ENCODE data around the gene ENPP6.
"Not testable (repeated sequence)": the region's sequence is repeated elsewhere in the genome, so short reads cannot be mapped to it uniquely, and the experiment has no call there.

The ENPP6 gene

DNA sequence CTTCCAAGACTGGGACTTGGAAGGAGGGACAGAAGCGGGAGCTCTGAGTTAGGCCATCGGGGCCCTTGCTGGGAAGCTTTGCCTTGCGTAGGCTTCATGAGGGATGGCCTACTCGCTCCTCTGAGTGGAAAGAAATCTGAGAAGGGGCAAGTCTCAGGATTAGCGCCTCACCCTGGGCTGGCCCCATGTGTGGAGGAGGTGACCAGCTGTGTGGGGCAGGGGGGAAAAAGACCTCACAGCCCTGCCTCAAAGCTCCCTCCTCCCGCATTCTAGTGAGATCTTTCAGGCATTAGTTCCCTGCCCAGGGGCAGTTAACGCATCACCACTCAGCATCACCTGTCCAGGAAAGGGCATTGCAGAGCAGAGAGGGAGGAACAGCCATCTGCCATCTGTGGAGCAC is 156.1 kb downstream of the ENPP6 start:
- DNase-seq (ENCODE audit: low read depth in 2 of 2), result no peak

DNA sequence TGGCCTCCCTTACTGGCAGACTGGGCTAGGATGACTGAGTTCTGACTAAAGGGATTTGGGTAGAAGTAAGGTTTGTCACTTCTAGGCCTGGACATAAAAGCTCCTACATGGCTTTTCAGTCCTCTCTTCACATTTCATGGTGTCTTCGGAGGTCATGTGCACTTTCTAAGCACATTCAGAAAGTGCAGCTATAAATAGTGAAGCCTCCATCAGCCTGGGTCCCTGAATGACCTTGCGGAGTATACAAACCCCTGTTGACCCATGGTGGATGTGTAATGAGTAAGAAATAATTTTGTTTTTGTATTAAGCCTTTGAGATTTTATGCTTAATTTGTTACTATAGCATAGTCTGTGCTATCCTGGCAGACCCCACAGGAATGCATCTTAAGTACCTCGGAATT is 158.6 kb downstream of the ENPP6 start:
- DNase-seq (ENCODE audit: low read depth in 2 of 2), result no peak

DNA sequence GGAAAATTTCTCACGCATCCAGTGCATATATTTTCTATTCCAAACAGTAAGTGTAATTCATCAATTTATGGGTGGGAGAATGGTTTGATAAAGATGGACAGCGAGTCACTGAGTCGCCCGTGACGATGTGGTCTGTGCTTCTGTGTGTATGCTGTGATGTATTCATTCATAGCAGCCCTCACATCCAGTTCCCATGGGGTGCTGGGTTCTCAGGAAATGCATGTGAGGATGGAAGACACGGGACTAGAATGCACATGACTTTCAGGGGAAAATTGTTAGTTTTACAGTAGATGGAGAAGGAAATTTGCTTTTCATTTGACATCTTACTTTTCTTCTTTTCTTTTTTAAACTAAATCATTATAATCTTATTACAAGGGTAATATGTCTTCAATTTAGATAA is 159.6 kb downstream of the ENPP6 start:
- DNase-seq (ENCODE audit: low read depth in 2 of 2), result no peak

DNA sequence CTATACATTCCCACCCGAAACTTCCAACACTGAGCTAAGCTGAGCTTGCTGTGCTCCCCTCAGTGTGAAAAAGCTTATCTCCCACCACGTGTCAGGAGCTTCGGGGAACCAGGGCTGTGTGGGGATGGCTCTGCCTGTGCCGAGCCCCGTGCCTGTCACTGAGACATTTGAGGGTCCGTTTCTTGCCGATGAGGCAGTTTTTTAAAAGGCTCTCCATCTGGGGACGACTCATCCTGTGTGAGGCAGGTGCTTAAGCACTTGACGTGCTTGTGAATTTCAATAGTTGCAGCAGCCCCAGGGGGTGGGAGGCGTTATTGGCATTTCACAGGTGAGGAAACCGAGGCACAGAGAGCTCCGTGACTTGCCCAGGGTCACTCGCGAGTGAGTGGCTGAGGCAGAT is 160.8 kb downstream of the ENPP6 start:
- DNase-seq (ENCODE audit: low read depth in 2 of 2), result no peak

DNA sequence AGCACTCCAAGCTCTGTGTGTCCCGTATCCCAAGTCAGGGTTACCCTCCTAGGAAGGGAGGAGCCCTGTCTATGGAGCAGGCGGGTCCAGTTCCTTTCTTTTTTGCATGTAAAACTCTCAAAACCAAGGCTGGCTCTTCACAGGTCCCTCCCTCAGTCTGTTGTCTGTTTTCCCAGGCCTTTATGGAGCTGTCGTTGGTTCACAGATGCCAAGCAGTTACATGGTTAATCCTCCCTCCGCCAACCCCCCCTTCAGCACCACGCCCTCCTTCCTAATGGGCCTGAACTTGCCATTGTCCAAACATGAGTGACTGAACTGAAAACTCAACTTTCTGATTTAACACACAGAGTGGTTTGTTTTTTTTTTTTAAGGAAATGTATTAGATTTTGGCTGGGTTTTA is 164.2 kb downstream of the ENPP6 start:
- no peak for DNase-seq (ENCODE audit: low read depth in 2 of 2)

DNA sequence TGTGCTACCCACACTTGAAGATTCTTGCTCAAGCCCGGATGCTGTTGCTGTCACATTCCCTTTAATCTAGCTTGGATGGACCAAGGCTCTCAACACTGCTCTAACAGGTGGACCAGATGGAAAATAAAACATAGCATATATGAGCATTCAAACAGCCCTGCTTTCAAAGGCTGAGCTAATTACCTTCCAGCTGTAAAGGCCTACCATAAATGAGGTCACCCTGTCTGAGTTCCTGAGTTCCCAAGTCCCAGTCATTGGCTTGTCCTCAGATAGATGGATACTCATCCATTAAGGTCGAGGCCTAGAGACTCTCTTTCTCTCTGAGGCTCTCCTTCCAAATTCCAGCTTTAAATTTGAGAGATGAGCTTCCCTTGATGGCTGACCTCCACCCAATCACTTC is 165.1 kb downstream of the ENPP6 start:
- DNase-seq (ENCODE audit: low read depth in 2 of 2), result no peak

DNA sequence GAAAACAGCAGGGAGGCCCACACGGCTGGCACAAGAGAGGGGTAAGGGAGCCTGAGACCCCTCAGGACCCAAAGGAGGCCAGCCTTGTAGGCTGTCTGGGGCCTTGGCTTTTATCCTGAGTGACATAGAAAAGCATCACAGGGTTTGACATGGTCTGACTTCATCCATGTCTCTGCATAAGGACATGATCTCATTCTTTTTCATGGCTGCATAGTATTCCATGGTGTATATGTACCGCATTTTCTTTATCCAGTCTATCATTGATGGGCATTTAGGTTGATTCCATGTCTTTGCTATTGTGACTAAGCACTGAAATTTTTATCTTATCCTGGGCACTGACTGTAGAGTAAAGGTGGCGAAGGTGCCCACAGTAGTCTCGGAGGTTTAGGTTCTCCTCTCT is 166.4 kb downstream of the ENPP6 start:
- DNase-seq (ENCODE audit: low read depth in 2 of 2), result not testable (repeated sequence)

DNA sequence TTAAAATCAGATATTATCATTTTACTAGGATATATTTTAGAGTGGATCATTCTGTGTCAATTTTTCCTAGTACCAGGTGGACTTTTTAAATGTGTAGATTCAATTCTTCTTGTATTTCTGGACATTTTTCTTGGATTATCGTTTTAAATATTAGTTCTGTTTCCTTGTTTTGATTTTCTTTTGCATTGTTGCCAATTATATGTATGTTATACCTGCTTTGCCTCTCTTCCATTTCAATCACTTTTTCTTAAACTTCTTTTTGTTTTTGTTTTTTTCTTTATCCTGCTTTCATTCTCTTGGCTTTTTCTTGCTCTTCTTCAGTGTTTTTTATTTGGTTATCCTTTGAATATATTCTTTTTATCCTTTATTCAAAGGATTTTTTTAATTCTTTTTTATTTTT is 171.5 kb downstream of the ENPP6 start:
- no peak for DNase-seq (ENCODE audit: low read depth in 2 of 2)

DNA sequence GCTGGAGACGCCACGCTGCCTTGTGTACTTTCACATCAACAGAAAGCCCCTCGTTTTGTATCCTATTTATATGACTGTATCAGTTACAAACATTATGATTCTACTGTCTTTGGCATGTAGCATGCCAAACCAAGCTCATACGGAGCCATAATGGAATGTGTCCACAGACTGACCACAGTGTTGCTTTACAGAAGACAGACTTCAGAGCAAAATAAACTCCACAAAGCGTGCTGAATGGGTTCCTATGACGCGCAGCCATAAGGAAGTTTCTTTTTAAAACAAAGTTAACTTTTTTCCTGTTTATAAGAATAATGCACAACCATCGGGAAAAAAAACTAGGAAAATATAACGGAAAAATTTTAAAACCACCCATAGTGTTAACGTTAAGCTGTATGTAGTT is 176.5 kb downstream of the ENPP6 start:
- DNase-seq (ENCODE audit: low read depth in 2 of 2), result no peak

DNA sequence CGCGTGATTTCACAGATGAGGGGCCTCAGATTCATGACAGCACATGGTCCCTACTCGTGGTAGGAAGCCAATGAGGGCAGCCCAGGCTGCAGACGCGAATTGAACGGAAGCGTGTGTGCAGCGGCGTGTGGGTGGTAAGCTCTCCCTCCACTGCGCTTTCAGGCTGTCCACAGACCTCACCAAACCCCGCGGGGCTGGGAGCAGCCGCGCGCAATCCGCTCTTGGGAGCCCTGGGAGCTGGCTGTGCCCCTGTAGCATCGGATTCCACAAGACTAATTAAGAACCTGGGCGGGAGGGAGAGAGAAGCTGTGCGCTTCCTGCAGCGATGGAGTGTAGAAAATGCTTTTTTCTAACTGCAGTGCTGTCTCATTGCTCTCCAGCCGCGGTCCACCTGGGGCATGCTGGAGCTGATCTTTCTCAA is 177.7 kb downstream of the ENPP6 start:
- DNase-seq (ENCODE audit: low read depth in 2 of 2), result peak; percentile 10 to 17

Data from stimulated activated CD8-positive, alpha-beta memory T cell treated with anti-CD3 and anti-CD28 coated beads, Interleukin-15, amount 100 ng/mL, for 48 hours (primary cell).